Measurements from ENCODE around the gene GPR31. TPM values are rescaled to one million over a fixed set of nuclear protein-coding genes. Genes with fewer than 3 reads are reported as not detected.

GPR31 gene
- total and polyA plus RNA-seq, 2 donors (not counting 1 experiment from before 2014, with no cell fraction given): not detected

DNA sequence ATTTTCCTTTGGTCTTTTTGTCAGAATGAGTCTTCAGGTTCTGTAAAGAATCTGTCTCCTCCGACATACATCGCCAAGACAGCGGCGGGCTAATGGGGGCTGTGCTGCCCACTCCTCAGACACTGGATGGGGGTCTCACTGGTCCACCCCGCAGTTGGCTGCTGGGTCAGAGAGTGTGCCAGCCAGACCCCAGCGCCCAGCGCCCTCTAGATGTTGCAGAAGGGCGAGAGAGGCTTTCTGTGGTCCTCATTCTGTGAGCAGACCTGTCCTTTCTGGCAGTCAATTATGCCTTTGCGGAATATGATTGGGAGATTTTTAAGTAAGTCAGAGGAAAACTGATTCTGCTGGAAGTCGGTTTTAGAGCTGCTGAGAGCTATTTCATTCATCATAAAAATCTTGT lies 42.7 kb downstream of the GPR31 start:
- Histone ChIP-seq H3K79me2 (ENCODE audit: control insufficient read depth, insufficient read depth, low read length) (peaks cover 85% of the 10 kb centered on the region), H3K4me3 (ENCODE audit: control extremely low read depth in 1 of 5, extremely low read depth in 1 of 5, insufficient read depth in 1 of 5, low read depth in 2 of 5, low read length in 4 of 5) (peak overlapping the region in 2 of 5 experiments; percentile 32 to 39), H3K36me3 (replicated peaks in 1 of 2; ENCODE audit: control extremely low read depth in 1 of 2, control insufficient read depth in 1 of 2, extremely low read depth in 1 of 2, insufficient read depth in 2 of 2, low read length in 1 of 2) (peaks cover 0 to 14% of the 10 kb centered on the region in 2 experiments), H3K9ac (ENCODE audit: low read length) (peak overlapping the region; percentile 63), H2AFZ (ENCODE audit: insufficient read depth, low read depth, low read length, poor library complexity, severe bottlenecking) (no peak overlapping the region), H3K9me3 (ENCODE audit: control extremely low read depth in 1 of 3, control insufficient read depth in 2 of 3, insufficient read depth in 1 of 3, low read length in 2 of 3) (peaks cover 0 to 2% (median 0%) of the 10 kb centered on the region in 3 donors), H4K20me1 (ENCODE audit: control insufficient read depth, insufficient read depth, low read length, poor library complexity, severe bottlenecking) (no peaks in the 10 kb centered on the region), H3K27ac (ENCODE audit: low read length in 2 of 2) (peak overlapping the region; percentile 98 to 100), H3K27me3 (replicated peaks in 1 of 4; ENCODE audit: control extremely low read depth in 1 of 4, control insufficient read depth in 3 of 4, insufficient read depth in 4 of 4, low read length in 3 of 4) (no peaks in the 10 kb centered on the region), H3K4me2 (replicated peaks; ENCODE audit: low read depth, low read length, poor library complexity, severe bottlenecking) (peak overlapping the region; percentile 88), H3K4me1 (ENCODE audit: control insufficient read depth in 2 of 2, insufficient read depth in 2 of 2, low read length in 2 of 2) (peaks cover 85 to 94% of the 10 kb centered on the region in 2 donors)
- no peak for DNase-seq
- Mint-ChIP-seq H3K9me3 (ENCODE audit: insufficient read depth) (no peaks in the 10 kb centered on the region), H3K27me3 (no peaks in the 10 kb centered on the region), H3K4me3 (peak overlapping the region; percentile 84), H3K27ac (peak overlapping the region; percentile 96), H3K4me1 (peaks cover 94% of the 10 kb centered on the region)
- ChIA-PET POLR2A (interaction anchor here (2.5 to 14.2 kb wide), 4 partner anchors 8 to 158 kb away, joined by 11 to 432 read pairs (median 48); partner anchors contain the start of genes CCR6 and RNASET2), CTCF (interaction anchor here (1.4 to 22.6 kb wide), 4 partner anchors 14 to 25 kb away, joined by 4 to 437 read pairs (median 13); no protein-coding TSS in a partner anchor)
- intact Hi-C loops (cut with micrococcal nuclease): no loop called here
- no peak for ATAC-seq (ENCODE audit: low read depth)
- no peak for TF ChIP-seq EZH2 (IDR thresholded peaks at IDR 0.05; ENCODE audit: borderline replicate concordance, insufficient read depth, low read depth, low read length, poor library complexity, severe bottlenecking)
- TF ChIP-seq, protein P1, sequence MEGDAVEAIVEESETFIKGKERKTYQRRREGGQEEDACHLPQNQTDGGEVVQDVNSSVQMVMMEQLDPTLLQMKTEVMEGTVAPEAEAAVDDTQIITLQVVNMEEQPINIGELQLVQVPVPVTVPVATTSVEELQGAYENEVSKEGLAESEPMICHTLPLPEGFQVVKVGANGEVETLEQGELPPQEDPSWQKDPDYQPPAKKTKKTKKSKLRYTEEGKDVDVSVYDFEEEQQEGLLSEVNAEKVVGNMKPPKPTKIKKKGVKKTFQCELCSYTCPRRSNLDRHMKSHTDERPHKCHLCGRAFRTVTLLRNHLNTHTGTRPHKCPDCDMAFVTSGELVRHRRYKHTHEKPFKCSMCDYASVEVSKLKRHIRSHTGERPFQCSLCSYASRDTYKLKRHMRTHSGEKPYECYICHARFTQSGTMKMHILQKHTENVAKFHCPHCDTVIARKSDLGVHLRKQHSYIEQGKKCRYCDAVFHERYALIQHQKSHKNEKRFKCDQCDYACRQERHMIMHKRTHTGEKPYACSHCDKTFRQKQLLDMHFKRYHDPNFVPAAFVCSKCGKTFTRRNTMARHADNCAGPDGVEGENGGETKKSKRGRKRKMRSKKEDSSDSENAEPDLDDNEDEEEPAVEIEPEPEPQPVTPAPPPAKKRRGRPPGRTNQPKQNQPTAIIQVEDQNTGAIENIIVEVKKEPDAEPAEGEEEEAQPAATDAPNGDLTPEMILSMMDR (IDR thresholded peaks at IDR 0.05): no peak
- 74% methylated on average over 8 of the region's 10 CpGs for WGBS (ENCODE audit: insufficient coverage)
